Measurements from ENCODE around the gene KLF11.
"Not testable (repeated sequence)": the region's sequence is repeated elsewhere in the genome, so short reads cannot be mapped to it uniquely, and the experiment has no call there.

KLF11 gene

DNA sequence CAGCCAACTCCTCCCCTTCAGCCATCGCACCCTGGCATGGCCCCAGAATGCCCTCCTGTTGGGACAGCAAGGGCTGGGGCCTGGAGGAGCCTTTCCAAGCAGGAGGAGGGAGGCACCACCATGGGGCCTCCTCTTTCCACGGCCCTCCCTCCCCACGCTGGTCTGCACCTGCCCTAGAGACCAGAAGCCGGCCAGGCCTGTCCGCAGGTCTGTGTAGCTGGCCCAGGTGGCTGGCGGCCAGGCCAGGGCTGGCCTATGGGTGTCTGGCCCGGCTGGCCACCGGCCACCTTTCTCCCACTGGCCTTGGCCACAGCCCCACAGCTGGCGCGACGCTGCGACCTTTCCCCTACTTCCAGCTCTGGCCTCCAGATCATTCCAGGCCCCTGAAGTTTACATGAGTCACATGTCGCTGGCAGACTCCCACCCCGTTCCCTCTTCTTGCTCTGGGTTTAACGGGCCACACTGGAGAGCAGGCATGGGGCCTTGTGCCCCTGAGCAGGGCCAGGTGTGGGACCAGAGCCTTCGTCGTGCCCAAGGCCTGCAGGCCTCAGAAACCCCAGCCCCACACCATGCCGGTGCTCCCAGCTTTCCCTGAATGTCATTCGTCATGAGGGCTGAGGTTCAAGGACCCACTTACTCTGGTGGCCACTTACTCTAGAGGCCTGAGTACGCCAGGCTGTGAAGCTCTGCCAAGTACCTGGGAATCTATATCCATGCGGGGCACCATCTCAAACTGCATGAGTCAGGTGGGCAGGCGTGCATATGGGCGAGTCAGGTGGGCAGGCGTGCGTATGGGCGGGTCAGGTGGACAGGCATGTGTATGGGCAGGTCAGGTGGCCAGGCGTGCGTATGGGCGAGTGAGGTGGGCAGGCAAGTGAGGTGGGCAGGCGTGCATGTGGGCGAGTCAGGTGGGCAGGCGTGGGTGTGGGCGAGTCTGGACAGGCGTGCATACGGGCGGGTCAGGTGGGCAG is 33.3 kb upstream of the KLF11 start:
- DNase-seq (ENCODE audit: low spot score): no peak

DNA sequence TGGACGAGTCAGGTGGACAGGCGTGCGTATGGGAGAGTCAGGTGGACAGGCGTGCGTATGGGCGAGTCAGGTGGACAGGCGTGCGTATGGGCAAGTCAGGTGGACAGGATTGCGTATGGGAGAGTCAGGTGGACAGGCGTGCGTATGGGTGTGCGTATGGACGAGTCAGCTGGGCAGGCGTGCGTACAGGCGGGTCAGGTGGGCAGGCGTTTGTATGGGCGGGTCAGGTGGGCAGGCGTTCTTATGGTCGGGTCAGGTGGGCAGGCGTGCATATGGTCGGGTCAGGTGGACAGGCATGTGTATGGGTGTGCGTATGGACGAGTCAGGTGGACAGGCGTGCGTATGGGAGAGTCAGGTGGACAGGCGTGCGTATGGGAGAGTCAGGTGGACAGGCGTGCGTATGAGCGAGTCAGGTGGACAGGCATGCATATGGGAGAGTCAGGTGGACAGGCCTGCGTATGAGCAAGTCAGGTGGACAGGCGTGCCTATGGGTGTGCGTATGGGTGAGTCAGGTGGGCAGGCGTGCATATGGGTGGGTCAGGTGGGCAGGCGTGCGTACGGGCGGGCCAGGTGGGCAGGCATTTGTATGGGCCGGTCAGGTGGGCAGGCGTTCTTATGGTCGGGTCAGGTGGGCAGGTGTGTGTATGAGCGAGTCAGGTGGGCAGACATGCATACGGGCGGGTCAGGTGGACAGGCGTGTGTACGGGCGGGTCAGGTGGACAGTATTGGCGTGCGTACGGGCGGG is 32.3 kb upstream of the KLF11 start:
- not testable (repeated sequence) for DNase-seq (ENCODE audit: low spot score)

DNA sequence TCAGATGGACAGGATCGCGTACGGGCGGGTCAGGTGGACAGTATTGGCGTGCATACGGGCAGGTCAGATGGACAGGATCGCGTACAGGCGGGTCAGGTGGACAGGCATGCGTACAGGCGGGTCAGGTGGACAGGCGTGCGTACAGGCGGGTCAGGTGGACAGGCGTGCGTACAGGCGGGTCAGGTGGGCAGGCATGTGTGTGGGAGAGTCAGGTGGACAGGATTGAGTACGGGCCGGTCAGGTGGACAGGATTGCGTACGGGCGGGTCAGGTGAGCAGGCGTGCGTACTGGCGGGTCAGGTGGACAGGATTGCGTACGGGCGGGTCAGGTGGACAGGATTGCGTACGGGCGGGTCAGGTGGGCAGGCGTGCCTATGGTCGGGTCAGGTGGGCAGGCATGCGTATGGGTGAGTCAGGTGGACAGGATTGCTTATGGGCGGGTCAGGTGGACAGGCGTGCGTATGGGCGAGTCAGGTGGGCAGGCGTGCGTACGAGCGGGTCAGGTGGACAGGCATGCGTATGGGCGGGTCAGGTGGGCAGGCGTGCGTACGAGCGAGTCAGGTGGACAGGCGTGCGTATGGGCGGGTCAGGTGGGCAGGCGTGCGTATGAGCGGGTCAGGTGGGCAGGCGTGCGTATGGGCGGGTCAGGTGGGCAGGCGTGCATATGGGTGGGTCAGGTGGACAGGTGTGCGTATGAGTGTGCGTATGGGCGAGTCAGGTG is 31.6 kb upstream of the KLF11 start:
- DNase-seq (ENCODE audit: low spot score): not testable (repeated sequence)

DNA sequence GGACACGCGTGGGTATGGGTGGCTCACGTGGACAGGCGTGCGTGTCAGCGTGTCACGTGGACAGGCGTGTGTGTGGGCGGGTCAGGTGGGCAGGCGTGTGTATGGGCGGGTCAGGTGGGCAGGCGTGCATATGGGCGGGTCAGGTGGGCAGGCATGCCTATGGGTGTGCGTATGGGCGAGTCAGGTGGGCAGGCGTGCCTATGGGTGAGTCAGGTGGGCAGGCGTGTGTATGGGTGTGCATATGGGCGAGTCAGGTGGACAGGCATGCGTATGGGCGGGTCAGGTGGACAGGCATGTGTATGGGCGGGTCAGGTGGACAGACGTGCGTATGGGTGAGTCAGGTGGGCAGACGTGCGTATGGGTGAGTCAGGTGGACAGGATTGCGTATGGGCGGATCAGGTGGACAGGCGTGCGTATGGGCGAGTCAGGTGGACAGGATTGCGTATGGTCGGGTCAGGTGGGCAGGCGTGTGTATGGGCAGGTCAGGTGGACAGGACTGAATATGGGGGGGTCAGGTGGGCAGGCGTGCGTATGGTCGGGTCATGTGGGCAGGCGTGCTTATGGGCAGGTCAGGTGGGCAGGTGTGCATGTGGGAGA is 30.9 kb upstream of the KLF11 start:
- DNase-seq (ENCODE audit: low spot score): not testable (repeated sequence)

DNA sequence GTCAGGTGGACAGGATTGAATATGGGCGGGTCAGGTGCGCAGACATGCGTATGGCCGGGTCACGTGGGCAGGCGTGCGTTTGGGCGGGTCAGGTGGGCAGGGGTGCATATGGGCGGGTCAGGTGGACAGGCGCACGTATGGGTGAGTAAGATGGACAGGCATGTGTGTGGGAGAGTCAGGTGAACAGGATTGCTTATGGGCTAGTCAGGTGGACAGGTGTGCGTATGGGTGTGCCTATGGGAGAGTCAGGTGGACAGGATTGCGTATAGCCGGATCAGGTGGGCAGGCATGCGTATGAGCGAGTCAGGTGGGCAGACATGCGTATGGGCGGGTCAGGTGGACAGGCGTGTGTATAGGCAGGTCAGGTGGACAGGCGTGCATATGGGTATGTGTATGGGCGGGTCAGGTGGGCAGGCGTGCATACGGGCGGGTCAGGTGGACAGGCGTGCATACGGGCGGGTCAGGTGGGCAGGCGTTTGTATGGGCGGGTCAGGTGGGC is 30.3 kb upstream of the KLF11 start:
- no peak for DNase-seq (ENCODE audit: low spot score)

DNA sequence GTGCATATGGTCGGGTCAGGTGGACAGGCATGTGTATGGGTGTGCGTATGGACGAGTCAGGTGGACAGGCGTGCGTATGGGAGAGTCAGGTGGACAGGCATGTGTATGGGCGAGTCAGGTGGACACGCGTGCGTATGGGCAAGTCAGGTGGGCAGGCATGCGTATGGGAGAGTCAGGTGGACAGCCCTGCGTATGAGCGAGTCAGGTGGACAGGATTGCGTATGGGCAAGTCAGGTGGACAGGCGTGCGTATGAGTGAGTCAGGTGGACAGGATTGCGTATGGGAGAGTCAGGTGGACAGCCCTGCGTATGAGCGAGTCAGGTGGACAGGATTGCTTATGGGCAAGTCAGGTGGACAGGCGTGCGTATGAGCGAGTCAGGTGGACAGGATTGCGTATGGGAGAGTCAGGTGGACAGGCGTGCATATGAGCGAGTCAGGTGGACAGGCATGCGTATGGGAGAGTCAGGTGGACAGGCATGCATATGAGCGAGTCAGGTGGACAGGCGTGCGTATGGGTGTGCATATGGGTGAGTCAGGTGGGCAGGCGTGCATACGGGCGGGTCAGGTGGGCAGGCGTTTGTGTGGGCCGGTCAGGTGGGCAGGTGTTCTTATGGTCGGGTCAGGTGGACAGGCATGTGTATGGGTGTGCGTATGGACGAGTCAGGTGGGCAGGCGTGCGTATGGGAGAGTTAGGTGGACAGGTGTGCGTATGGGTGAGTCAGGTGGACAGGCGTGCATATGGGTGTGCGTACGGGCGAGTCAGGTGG is 29.5 kb upstream of the KLF11 start:
- DNase-seq (ENCODE audit: low spot score): not testable (repeated sequence)

DNA sequence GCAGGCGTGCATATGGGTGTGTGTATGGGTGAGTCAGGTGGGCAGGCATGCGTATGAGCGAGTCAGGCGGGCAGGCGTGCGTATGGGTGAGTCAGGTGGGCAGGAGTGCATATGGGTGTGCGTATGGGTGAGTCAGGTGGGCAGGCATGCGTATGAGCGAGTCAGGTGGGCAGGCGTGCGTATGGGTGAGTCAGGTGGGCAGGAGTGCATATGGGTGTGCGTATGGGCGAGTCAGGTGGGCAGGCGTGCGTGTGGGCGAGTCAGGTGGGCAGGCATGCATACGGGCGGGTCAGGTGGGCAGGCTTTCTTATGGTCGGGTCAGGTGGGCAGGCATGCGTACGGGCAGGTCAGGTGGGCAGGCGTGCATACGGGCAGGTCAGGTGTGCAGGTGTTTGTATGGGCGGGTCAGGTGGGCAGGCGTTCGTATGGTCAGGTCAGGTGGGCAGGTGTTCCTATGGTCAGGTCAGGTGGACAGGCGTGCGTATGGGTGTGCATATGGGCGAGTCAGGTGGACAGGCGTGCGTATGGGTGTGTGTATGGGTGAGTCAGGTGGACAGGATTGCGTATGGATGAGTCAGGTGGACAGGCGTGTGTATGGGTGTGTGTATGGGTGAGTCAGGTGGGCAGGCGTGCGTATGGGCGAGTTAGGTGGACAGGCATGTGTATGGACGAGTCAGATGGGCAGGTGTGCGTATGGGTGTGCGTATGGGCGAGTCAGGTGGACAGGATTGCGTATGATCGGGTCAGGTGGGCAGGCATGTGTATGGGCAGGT is 28.7 kb upstream of the KLF11 start:
- no peak for DNase-seq (ENCODE audit: low spot score)

DNA sequence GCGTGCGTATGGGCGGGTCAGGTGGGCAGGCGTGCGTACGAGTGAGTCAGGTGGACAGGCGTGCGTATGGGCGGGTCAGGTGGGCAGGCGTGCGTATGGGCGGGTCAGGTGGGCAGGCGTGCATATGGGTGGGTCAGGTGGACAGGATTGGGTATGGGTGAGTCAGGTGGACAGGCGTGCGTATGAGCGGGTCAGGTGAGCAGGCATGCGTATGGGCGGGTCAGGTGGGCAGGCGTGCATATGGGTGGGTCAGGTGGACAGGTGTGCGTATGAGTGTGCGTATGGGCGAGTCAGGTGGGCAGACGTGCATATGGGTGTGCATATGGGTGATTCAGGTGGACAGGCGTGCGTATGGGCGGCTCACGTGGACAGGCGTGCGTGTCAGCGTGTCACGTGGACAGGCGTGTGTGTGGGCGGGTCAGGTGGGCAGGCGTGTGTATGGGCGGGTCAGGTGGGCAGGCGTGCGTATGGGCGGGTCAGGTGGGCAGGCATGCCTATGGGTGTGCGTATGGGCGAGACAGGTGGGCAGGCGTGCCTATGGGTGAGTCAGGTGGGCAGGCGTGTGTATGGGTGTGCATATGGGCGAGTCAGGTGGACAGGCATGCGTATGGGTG is 27.9 kb upstream of the KLF11 start:
- DNase-seq (ENCODE audit: low spot score): not testable (repeated sequence)

DNA sequence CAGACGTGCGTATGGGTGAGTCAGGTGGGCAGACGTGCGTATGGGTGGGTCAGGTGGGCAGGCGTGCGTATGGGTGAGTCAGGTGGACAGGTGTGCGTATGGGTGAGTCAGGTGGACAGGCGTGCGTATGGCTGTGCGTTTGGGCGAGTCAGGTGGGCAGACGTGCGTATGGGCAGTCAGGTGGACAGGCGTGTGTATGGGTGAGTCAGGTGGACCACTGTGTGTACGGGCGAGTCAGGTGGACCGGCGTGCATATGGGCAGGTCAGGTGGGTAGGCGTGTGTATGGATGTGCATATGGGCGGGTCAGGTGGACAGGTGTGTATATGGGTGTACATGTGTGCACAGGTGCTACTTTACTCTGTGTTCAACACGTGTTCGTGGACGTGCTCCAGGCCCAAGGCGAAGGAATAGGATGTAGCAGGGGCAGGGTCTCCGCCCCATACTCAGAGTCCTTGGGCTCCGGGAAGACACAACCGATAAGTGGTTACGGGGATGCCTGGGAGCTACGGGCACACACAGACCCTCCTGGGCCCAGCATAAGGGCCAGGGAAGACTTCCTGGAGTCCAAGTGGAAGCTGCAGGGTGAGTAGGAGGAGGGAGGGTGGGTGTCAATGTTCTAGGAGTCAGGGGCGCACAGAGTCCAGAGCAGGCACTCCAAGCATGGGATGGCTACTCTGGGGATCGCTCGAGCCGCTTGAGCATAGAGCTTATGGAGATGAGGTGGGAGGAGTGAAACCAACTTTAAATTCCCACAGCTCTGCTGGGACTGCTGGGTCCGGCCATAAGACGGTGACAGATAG is 27.1 kb upstream of the KLF11 start:
- DNase-seq (ENCODE audit: low spot score): no peak

DNA sequence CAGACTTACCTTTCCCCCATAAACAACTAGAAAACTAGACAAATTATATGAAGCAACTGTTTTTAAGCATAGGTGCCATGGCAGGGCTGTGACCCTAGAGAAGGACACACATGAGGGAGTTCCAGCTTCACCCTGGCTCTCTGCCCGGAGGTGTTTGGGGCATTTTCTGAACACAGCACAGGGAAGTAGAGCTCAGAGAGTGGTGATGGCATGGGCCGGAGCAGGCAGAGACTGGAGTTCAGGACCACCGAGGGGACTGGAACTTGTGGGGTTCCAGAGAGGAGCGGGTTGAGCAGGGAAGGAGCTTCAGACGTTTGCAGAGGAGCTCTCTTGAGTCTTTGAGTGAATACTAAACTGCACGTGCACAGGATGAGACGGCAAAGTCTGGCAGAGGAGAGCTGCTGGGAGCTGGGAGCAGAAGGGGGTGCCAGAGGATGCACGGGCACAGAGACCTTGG is 26.5 kb upstream of the KLF11 start:
- no peak for DNase-seq (ENCODE audit: low spot score)

DNA sequence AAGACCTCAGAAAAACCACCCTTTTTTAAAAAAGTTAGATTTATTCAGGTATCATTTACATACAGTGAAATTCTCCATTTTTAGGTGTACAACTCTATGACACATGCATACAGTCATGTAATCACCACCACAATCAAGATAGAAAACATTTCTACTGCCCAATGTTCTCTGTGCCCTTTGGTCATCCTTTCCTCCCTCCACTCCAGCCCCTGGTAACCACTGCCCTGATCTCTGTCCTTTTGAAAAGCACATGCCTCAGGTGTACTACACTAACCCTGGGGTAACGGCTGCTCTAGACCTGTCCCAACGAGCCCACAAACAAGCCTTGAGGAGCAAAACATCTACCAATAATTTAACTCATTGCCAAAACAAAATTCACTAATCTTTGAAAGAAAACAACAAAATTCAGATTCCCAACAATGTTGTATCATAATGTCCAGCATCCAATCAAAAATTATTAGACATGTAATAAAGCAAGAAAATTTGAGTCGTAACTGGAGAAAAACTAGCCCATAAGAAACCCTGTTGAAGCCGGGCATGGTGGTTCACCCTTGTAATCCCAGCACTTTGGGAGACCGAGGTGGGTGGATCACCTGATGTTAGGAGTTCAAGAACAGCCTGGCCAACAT is 25.9 kb upstream of the KLF11 start:
- DNase-seq (ENCODE audit: low spot score): no peak

DNA sequence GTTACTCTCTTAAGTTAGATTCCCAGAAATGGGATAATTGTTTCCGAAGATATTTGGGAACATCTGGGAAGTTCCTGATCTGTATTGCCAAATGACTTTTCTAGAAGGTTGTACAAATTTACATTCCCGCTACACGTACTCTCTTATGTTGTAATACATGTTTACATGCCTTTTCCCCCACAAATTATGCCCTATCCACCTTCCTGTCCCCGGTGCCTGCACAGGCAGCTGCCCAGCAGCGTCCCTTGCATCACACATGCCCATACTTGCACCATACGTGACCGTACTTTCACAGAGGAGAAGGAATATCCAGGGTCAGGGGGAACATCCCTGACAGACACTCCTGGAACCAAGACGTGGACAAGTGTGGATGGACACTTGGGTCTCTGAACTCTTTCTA is 24.2 kb upstream of the KLF11 start:
- DNase-seq (ENCODE audit: low spot score): no peak

DNA sequence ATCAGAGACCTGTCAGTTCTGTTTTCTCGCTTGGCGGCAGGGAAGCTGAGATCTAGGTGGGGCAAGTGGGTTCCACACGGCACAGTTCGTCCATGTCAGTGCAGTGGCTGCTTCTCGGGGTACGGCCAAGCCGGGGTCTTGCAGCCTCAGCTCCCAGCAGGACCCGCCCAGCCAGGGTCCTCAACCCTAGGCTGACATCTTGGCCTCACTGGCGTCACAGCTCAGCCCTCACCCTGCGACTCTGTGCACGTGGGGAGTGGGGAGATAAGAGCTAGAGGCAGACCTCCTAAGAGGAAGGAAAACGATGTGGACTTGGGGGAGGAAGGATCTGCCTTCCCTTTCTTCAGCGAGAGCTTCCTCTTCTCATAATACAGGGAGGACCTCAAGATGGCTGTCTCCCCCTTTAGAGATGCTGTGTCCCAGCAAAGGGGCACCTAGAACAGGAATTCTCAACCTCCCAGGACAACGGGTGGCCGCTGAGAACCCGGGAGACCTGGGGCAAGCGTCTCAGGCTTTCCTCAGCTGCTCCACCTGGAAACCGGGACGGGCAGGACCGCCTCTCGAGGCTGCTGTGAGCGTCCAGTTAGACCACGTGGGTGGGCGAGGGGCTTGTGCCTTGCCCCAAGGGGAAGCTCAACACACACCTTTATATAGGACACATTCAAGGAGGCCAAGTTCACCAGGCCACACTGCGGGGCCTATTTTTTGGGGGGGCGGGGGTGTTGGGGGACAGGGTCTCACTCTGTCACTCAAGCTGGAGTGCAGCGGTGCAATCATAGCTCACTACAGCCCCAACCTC is 23.5 kb upstream of the KLF11 start:
- no peak for DNase-seq (ENCODE audit: low spot score)

DNA sequence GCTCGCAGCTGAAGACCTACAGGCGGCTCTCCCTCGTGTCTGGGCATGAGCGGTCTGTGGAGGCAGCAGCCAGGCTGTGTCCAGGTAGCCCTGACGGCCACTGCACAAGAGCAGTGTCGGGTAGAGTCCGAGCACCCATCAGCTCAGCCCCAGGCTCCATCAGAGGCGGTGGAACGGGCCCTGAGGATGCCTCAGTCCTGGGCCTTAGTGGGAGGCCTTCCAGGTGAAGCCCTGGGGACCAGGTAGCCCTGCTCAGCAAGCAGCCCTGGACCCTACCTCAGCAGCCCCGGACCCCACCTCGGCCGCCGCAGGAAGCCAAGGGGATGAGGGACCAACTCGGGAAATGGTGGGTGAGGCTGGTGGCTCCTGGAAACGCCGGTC is 21.3 kb upstream of the KLF11 start:
- DNase-seq (ENCODE audit: low spot score): no peak

DNA sequence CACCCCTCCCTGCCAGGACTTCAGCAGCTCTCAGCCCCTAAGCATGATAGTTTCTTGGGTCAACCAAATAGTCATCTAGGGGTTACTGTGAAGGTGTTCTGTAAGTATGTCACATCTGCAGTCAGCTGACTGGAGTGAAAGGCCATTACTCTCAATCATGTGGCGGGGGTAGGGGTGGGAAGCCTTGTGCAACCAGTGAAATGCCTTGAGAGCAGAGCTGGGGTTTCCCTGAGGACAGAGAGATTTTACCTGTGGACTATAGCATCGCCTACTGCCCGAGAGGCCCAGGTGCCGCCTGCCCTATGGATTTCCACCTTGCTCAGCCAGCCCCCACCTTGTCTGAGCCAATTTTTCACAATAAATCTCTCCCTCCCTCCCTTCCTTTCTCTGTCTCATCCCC is 20.9 kb upstream of the KLF11 start:
- no peak for DNase-seq (ENCODE audit: low spot score)

DNA sequence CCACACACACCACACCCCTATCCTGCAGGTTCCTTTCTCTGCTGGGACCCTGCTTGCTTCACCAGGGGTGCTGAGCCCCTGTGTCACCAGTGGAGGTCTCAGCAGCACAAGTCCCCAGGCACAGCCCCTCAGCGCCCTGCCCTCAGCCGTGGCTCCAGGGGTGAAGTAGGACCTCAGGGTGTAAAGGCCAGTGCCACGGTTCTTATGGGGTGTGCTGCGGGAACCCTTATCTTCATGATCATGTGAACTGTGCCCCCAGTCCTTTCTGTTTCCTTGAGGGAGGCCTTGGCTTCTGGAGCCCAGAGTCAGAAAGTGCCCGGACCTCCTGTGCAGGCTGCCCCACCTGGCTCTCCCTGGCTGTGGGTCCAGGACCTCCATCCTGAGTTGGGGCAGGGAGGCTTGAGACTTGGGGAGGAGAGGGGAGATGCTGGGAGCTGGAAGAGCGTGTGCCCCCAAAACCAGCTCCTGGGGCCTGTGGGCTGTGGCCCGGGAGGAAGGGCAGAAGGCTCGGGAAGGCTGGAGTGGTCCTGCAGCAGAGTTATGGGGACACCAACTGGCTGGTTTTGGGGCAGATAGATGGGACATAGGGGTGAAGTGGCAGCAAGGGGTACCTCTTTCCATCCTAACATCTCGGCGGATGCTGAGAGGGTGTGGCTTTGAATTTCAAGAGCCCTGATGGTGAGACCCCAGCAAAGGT is 20.2 kb upstream of the KLF11 start:
- no peak for DNase-seq (ENCODE audit: low spot score)

DNA sequence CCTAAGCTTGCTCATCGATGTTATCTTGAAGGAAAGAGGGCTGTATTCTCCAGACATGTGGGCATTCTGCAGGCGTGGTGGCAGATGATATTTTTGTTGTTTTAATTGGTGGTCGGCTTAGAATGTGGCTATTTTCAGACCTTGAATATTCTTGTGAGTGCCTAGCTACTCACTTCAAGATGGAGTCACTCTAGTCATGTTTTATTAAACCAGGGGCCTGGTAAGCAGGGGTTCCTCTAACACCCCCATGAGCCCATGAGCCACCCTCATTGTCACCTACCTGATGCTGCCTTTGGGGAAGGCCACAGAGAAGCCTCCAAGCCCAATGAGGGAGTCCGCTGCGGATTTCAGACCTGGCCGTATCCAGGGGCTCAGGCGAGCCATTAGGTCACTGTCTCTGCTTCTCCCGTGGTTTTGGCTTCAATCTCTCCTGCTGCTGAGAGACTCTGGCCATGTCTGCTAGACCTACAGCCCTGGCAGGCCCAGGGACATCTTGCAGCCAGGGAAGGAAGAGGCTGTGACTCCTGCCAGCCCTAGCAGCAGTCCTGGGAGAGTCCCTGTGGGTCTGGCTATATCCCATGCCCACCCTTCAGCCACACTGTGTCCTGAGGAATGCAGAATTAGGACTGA is 16.3 kb upstream of the KLF11 start:
- DNase-seq (ENCODE audit: low spot score): no peak
